H1 (cell line): ENCODE data around the gene STAT4. TPM values are rescaled to one million over a fixed set of nuclear protein-coding genes. Genes with fewer than 3 reads are reported as not detected.

ENCODE experiments used
- CTCF ChIA-PET: fragments of 300-600 bp; sonication (Branson Sonifier 250); formaldehyde crosslinking; loops from one replicate; lab custom pipeline; 2021; ENCODE audit not compliant: partially characterized antibody; lab: Charles Lee
- POLR2A ChIA-PET: fragments of 300-600 bp; sonication (Branson Sonifier 250); formaldehyde crosslinking; loops from one replicate; lab custom pipeline; 2021; ENCODE audit warnings: inconsistent platforms; ENCODE audit not compliant: partially characterized antibody; lab: Charles Lee
- DNase-seq, 2 experiments: peaks; one replicate each; pipeline versions ENCODE4 v3.0.0 to v3.0.0-alpha.2; 2010 to 2022; ENCODE audit warnings: low spot score in 2 of 2, low read depth in 1 of 2, mixed read lengths in 1 of 2
- FAIRE-seq: peaks from 2 replicates; lab custom pipeline; 2011; peaks lifted over from hg19 to GRCh38; lab: Jason Lieb, UNC
- H2AFZ ChIP-seq: 2 replicates; pipeline ENCODE4 v1.8.1; 2012; ENCODE audit warnings: low read length, inconsistent platforms
- H2AK5ac ChIP-seq: 2 replicates; pipeline ENCODE4 v1.6.1; 2013; ENCODE audit warnings: low read depth, low read length
- H2BK120ac ChIP-seq: replicated peaks from 2 replicates; pipeline ENCODE3; 2013; ENCODE audit warnings: low read depth, low read length, inconsistent platforms
- H2BK12ac ChIP-seq: 2 replicates; pipeline ENCODE4 v1.6.1; 2013; ENCODE audit warnings: low read depth, low read length
- H2BK15ac ChIP-seq: 2 replicates; pipeline ENCODE4 v1.6.1; 2013; ENCODE audit warnings: low read length
- H2BK20ac ChIP-seq: 2 replicates; pipeline ENCODE4 v1.6.1; 2013; ENCODE audit warnings: low read length
- H2BK5ac ChIP-seq: 2 replicates; pipeline ENCODE4 v1.6.1; 2013; ENCODE audit warnings: low read depth, low read length
- H3K14ac ChIP-seq: 2 replicates; pipeline ENCODE4 v1.6.1; 2013; ENCODE audit warnings: inconsistent platforms; ENCODE audit not compliant: insufficient read length
- H3K18ac ChIP-seq: 2 replicates; pipeline ENCODE4 v1.6.1; 2013; ENCODE audit warnings: low read length; ENCODE audit errors: extremely low read depth
- H3K23ac ChIP-seq: 2 replicates; pipeline ENCODE4 v1.6.1; 2013; ENCODE audit warnings: inconsistent platforms; ENCODE audit not compliant: insufficient read length
- H3K23me2 ChIP-seq: 2 replicates; pipeline ENCODE4 v1.6.1; 2013; ENCODE audit warnings: low read depth, low read length
- H3K27ac ChIP-seq: 2 replicates; pipeline ENCODE4 v1.6.1; 2011; ENCODE audit warnings: low read depth, low read length, inconsistent platforms
- H3K27me3 ChIP-seq, 4 experiments: replicated peaks in 1 of 4; 1 replicate in 1 of 4; 2 replicates in 3 of 4; pipeline versions ENCODE4 v1.6.1 to v1.8.1; 2011 to 2013; ENCODE audit warnings: low read length in 3 of 4, mild to moderate bottlenecking in 3 of 4, inconsistent platforms in 2 of 4, mixed read lengths in 2 of 4, moderate library complexity in 1 of 4; ENCODE audit not compliant: control insufficient read depth in 3 of 4, insufficient read depth in 3 of 4; ENCODE audit errors: extremely low read depth in 1 of 4
- H3K36me3 ChIP-seq, 4 experiments: 2 replicates each; pipeline versions ENCODE4 v1.6.1 to v1.8.1; 2011 to 2013; ENCODE audit warnings: mild to moderate bottlenecking in 4 of 4, low read length in 3 of 4, moderate library complexity in 2 of 4, control low read depth in 1 of 4, inconsistent platforms in 1 of 4; ENCODE audit not compliant: insufficient read depth in 4 of 4, control insufficient read depth in 2 of 4
- H3K4ac ChIP-seq: replicated peaks from 2 replicates; pipeline ENCODE3; 2013; ENCODE audit warnings: low read length, low read depth, mixed read lengths, inconsistent platforms; ENCODE audit not compliant: insufficient read length
- H3K4me1 ChIP-seq, 4 experiments: replicated peaks in 1 of 4; 1 replicate in 1 of 4; 2 replicates in 3 of 4; pipeline versions ENCODE4 v1.6.1 to v1.8.1; 2011 to 2013; ENCODE audit warnings: low read length in 3 of 4, inconsistent platforms in 2 of 4, mixed read lengths in 1 of 4; ENCODE audit not compliant: insufficient read depth in 4 of 4, control insufficient read depth in 3 of 4
- H3K4me2 ChIP-seq, 2 experiments: 2 replicates each; pipeline versions ENCODE4 v1.6.1 to v1.8.1; 2011 to 2013; ENCODE audit warnings: low read depth in 2 of 2, low read length in 2 of 2, control low read depth in 1 of 2, inconsistent platforms in 1 of 2, mild to moderate bottlenecking in 1 of 2; ENCODE audit not compliant: insufficient read depth in 1 of 2
- H3K4me3 ChIP-seq, 4 experiments: fragments of 200-600, 300-600 bp in 1 of 4; sonication (generic), shearing (Covaris generic), sonication (Bioruptor Twin) in 1 of 4; 2 replicates each; pipeline versions ENCODE4 v1.5.1 to v1.8.1; 2011 to 2016; ENCODE audit warnings: low read length in 4 of 4, low read depth in 3 of 4, control low read depth in 2 of 4, inconsistent platforms in 2 of 4, mild to moderate bottlenecking in 2 of 4, mixed read lengths in 1 of 4, moderate library complexity in 1 of 4; ENCODE audit not compliant: insufficient read depth in 2 of 4; ENCODE audit errors: extremely low read depth in 1 of 4
- H3K56ac ChIP-seq: replicated peaks from 2 replicates; pipeline ENCODE3; 2013; ENCODE audit warnings: low read depth, mild to moderate bottlenecking, mixed read lengths, low read length, inconsistent platforms; ENCODE audit not compliant: insufficient read length
- H3K79me1 ChIP-seq: 2 replicates; pipeline ENCODE4 v1.6.1; 2013; ENCODE audit warnings: low read depth, low read length, control low read depth
- H3K79me2 ChIP-seq, 2 experiments: 2 replicates each; pipeline versions ENCODE4 v1.6.1 to v1.8.1; 2012 to 2013; ENCODE audit warnings: low read length in 2 of 2, mild to moderate bottlenecking in 2 of 2, inconsistent platforms in 1 of 2; ENCODE audit not compliant: insufficient read depth in 2 of 2, control insufficient read depth in 1 of 2
- H3K9ac ChIP-seq, 4 experiments: replicated peaks in 1 of 4; 1 replicate in 1 of 4; 2 replicates in 3 of 4; pipeline versions ENCODE4 v1.6.1 to v1.8.1; 2011 to 2013; ENCODE audit warnings: low read depth in 3 of 4, low read length in 3 of 4, control low read depth in 2 of 4, mild to moderate bottlenecking in 2 of 4, moderate library complexity in 2 of 4, inconsistent platforms in 1 of 4; ENCODE audit errors: extremely low read depth in 1 of 4
- H3K9me3 ChIP-seq, 2 experiments: 2 replicates each; pipeline versions ENCODE4 v1.6.1 to v1.8.1; 2012 to 2013; ENCODE audit warnings: mild to moderate bottlenecking in 2 of 2, moderate library complexity in 2 of 2, control low read depth in 1 of 2, inconsistent platforms in 1 of 2, low read depth in 1 of 2, low read length in 1 of 2, mixed read lengths in 1 of 2; ENCODE audit not compliant: insufficient read depth in 2 of 2
- H4K20me1 ChIP-seq, 2 experiments: replicated peaks in 1 of 2; 2 replicates each; pipeline versions ENCODE3 to v1.8.1; 2011 to 2013; ENCODE audit warnings: inconsistent platforms in 2 of 2, low read length in 2 of 2, mild to moderate bottlenecking in 1 of 2; ENCODE audit not compliant: insufficient read depth in 2 of 2, control insufficient read depth in 1 of 2
- H4K5ac ChIP-seq: 2 replicates; pipeline ENCODE4 v1.6.1; 2013; ENCODE audit warnings: low read length, low read depth, mixed read lengths, inconsistent platforms; ENCODE audit not compliant: insufficient read length
- H4K8ac ChIP-seq: 2 replicates; pipeline ENCODE4 v1.8.0; 2013; ENCODE audit warnings: mild to moderate bottlenecking, moderate library complexity, low read length, inconsistent platforms; ENCODE audit not compliant: insufficient read depth; ENCODE audit errors: extremely low read depth
- H4K91ac ChIP-seq: replicated peaks from 2 replicates; pipeline ENCODE3; 2013; ENCODE audit warnings: low read length, mixed read lengths, inconsistent platforms; ENCODE audit not compliant: insufficient read length
- CEBPB ChIP-seq: IDR thresholded peaks from 2 replicates; pipeline ENCODE4 v1.6.1; 2012; ENCODE audit warnings: low read depth, low read length
- GABPA ChIP-seq: IDR thresholded peaks from 2 replicates; pipeline ENCODE4 v1.6.1; 2011; ENCODE audit warnings: mild to moderate bottlenecking, low read length, moderate library complexity, borderline replicate concordance; ENCODE audit not compliant: insufficient read depth
- POU5F1 ChIP-seq: IDR thresholded peaks from 2 replicates; pipeline ENCODE4 v1.6.1; 2011; ENCODE audit warnings: low read depth, mild to moderate bottlenecking, low read length, moderate library complexity
- SUZ12 ChIP-seq: fragments of 200-600 bp; sonication (generic); IDR thresholded peaks from 2 replicates; pipeline ENCODE4 v1.6.1; 2012; ENCODE audit warnings: mild to moderate bottlenecking, inconsistent platforms, low read length, moderate library complexity, mixed read lengths
- ZNF274 ChIP-seq: IDR thresholded peaks from 2 replicates; pipeline ENCODE4 v1.7.0; 2012; ENCODE audit warnings: low read length, borderline replicate concordance; ENCODE audit errors: extremely low read depth
- WGBS, 2 experiments: shearing (Covaris generic) in 1 of 2; methylation state at CpG; one replicate each; pipeline versions ENCODE4 v1.1.6 to v1.1.7; 2013 to 2015; ENCODE audit warnings: low lambda C conversion rate in 2 of 2, mixed read lengths in 2 of 2, inconsistent platforms in 1 of 2, low coverage in 1 of 2, missing lambda C conversion rate in 1 of 2; ENCODE audit not compliant: insufficient replicate concordance in 2 of 2, insufficient coverage in 1 of 2, insufficient read length in 1 of 2; ENCODE audit errors: extremely low coverage in 1 of 2, missing lambda C conversion rate in 1 of 2; 5-methylcytosine and 5-hydroxymethylcytosine counted together
- polyA plus RNA-seq, 7 experiments: library from polyadenylated mRNA; depleted of rRNA in 3 of 7; stranded (reverse) in 5 of 7; unstranded in 2 of 7; fragments of >200 nt in 5 of 7; fragments of 200-250 nt in 2 of 7; gene quantifications; 1 replicate in 5 of 7; 2 replicates in 1 of 7; 4 replicates in 1 of 7; pipeline versions ENCODE4 v1.2.1 to v1.2.3, GENCODE V29; 2011 to 2013; ENCODE audit warnings: missing spikeins in 2 of 7, mixed read lengths in 2 of 7
- total RNA-seq: library from RNA; stranded (reverse); fragmentation: NEBNext Ultra II Directional; extraction: Animal tissue kit (Norgen Biotek cat#: 25700); gene quantifications from 2 replicates; pipeline ENCODE4 v1.2.1, GENCODE V29; 2021
- TF ChIP-seq, protein P1 (sequence below): IDR thresholded peaks from 2 replicates; pipeline ENCODE4 v1.6.1; 2011; ENCODE audit warnings: low read depth, mild to moderate bottlenecking, low read length; ENCODE audit not compliant: insufficient read depth

Gene STAT4
- total and polyA plus RNA-seq, 2 of the 8 experiments (the other 6 are each of a cell fraction or from before 2014, with no cell fraction given): 0.36 to 0.63 TPM

DNA sequence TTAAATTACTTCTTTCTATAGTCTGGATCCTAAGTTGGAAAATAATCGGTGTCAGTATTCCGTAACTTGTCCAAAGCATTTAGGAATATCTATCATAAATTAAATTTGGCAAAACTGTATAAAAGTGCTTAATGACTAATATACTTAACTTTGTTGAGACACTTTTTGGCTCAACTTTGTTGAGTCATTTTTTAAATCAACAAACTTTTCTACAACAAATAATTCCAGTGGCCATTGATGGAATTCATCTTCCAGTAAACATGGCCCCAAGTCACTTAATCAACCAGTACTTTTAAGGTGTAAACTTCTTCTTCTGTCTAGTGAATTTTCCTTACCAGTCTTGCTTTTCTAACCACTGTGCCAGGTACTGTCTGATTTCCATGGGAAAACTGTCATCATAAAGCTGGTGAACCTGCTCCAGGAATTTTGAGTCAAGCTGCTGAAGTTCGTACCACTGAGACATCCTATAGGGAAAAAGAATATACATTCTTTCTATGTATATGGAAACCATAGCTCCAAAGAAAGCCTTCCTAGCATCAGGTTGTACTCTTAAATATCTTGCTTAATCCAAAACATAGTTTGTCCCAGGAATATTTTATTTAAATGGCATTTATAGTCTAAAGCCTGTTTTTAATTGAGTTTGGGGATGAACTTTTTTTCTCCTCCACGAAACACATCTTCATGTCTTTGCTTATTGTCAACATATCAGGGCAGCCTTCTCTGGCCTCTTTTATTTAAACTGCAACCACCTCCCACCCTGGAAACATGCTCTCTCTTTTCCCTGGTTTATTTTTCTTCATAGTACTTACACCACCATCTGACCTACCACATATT is 141.0 kb downstream of the STAT4 start:
- no peak overlapping the region for H3K14ac ChIP-seq
- H2AFZ ChIP-seq: no peak overlapping the region
- 91% methylated on average over 4 of the region's 4 CpGs; no CpG with 5 or more reads in 1 of the 2 experiments for WGBS, 2 experiments
- H3K79me1 ChIP-seq: no peaks in the 10 kb centered on the region
- ChIA-PET CTCF (interaction anchor here (1.0 kb wide), 1 partner anchor 13 kb away, joined by 3 read pairs; no protein-coding TSS in a partner anchor), POLR2A (interaction anchor here (0.7 kb wide), 1 partner anchor 42 kb away, joined by 3 read pairs; no protein-coding TSS in a partner anchor)
- H3K9me3 ChIP-seq: no peaks in the 10 kb centered on the region
- H2BK20ac ChIP-seq: no peak overlapping the region
- H4K5ac ChIP-seq: no peak overlapping the region
- peaks cover 0 to 4% of the 10 kb centered on the region in 2 experiments for H4K20me1 ChIP-seq
- H2AK5ac ChIP-seq: no peak overlapping the region
- H3K18ac ChIP-seq: no peak overlapping the region
- peaks cover 3 to 19% of the 10 kb centered on the region in 2 experiments; a peak in 2 of 4 replicates for H3K79me2 ChIP-seq
- peaks cover 13 to 47% (median 33%) of the 10 kb centered on the region in 4 experiments for H3K36me3 ChIP-seq
- FAIRE-seq: no peak
- no peak overlapping the region for H3K4me2 ChIP-seq
- no peak overlapping the region for H3K9ac ChIP-seq
- no peak overlapping the region for H3K27ac ChIP-seq
- H3K4me1 ChIP-seq: peaks cover 0 to 5% (median under 1%) of the 10 kb centered on the region in 4 experiments; a peak in 3 of 7 replicates
- H3K23ac ChIP-seq: no peak overlapping the region
- DNase-seq: no peak
- H2BK12ac ChIP-seq: no peak overlapping the region
- no peak overlapping the region for H2BK120ac ChIP-seq
- H4K91ac ChIP-seq: no peak overlapping the region
- peaks cover 0 to 2% (median under 1%) of the 10 kb centered on the region in 4 experiments; a peak in 3 of 7 replicates for H3K27me3 ChIP-seq
- H2BK5ac ChIP-seq: no peak overlapping the region
- no peak overlapping the region for H2BK15ac ChIP-seq
- no peak overlapping the region for H3K4me3 ChIP-seq
- H4K8ac ChIP-seq: no peak overlapping the region
- no peak overlapping the region for H3K56ac ChIP-seq
- no peak overlapping the region for H3K4ac ChIP-seq
- peaks cover 11% of the 10 kb centered on the region for H3K23me2 ChIP-seq
- TF ChIP-seq SUZ12 (no peak), POU5F1 (no peak), GABPA (no peak), CEBPB (no peak), ZNF274 (no peak)
- TF ChIP-seq, protein P1, sequence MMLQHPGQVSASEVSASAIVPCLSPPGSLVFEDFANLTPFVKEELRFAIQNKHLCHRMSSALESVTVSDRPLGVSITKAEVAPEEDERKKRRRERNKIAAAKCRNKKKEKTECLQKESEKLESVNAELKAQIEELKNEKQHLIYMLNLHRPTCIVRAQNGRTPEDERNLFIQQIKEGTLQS: no peak
